ENCODE results near the gene CRTC1.

Gene CRTC1

DNA sequence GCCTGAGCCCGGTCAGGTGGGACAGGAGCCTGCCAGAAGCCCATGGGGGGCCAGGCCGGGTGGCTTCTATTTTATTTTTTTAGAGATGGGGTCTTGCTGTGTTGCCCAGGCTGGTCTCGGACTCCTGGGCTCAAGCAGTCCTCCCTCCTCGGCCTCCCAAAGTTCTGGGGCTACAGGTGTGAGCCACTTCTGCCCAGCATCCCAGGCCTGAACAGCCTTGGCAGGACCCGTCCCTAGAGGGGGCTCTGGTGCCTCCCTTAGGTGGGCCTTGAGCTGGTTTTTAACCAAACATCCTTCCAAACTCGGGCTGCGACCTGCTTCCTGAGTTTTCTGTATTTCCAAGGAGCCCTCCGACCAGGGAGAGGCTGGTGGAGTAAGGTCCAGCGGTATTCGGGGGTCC lies 97.2 kb downstream of the CRTC1 start:
- TF ChIP-seq POLR2AphosphoS5 (IDR thresholded peaks at IDR 0.05; ENCODE audit: low read depth, low read length) = no peak
- no peak for TF ChIP-seq TAF1 (IDR thresholded peaks at IDR 0.05; ENCODE audit: borderline replicate concordance, insufficient read depth, low read length)
- TF ChIP-seq, protein P1, sequence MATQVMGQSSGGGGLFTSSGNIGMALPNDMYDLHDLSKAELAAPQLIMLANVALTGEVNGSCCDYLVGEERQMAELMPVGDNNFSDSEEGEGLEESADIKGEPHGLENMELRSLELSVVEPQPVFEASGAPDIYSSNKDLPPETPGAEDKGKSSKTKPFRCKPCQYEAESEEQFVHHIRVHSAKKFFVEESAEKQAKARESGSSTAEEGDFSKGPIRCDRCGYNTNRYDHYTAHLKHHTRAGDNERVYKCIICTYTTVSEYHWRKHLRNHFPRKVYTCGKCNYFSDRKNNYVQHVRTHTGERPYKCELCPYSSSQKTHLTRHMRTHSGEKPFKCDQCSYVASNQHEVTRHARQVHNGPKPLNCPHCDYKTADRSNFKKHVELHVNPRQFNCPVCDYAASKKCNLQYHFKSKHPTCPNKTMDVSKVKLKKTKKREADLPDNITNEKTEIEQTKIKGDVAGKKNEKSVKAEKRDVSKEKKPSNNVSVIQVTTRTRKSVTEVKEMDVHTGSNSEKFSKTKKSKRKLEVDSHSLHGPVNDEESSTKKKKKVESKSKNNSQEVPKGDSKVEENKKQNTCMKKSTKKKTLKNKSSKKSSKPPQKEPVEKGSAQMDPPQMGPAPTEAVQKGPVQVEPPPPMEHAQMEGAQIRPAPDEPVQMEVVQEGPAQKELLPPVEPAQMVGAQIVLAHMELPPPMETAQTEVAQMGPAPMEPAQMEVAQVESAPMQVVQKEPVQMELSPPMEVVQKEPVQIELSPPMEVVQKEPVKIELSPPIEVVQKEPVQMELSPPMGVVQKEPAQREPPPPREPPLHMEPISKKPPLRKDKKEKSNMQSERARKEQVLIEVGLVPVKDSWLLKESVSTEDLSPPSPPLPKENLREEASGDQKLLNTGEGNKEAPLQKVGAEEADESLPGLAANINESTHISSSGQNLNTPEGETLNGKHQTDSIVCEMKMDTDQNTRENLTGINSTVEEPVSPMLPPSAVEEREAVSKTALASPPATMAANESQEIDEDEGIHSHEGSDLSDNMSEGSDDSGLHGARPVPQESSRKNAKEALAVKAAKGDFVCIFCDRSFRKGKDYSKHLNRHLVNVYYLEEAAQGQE (IDR thresholded peaks at IDR 0.05; ENCODE audit: insufficient read depth in 1 of 2, low read depth in 2 of 2, low read length in 2 of 2) = no peak
- TF ChIP-seq FOXP2 (optimal IDR thresholded peaks at IDR 0.05; ENCODE audit: borderline replicate concordance, extremely low read depth, extremely low read length, insufficient read depth) = no peak
- TF ChIP-seq SIN3A (IDR thresholded peaks at IDR 0.05; ENCODE audit: borderline replicate concordance, insufficient read depth, low read length) = no peak

DNA sequence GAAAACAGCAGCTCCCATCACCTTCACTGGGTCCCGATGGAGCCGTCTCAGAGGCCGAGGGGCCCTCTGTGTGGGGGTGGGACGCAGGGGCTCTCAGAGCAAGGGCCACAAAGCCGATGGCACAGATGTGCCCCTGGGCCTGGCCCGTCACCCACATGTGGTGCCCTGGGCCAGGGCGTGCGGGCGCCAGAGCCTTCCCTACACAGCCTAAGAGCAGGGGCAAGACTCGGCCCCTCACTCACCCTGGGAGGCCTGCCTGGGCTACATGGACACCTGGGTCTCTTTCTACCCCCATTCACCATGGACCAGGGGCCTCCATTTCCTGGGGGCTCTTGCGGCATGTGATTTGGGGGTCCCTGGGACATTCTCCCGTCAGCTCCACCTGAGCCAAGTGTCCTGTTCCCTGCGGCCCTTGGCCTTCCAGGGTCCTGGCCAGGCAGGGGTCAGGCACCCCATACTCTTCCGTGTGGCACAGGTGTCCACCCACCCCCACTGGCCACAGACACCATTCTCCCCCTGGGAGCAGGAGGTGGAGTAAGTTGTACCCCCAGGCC lies 97.6 kb downstream of the CRTC1 start:
- TF ChIP-seq SIN3A (IDR thresholded peaks at IDR 0.05; ENCODE audit: borderline replicate concordance, insufficient read depth, low read length) (no peak), TAF1 (IDR thresholded peaks at IDR 0.05; ENCODE audit: borderline replicate concordance, insufficient read depth, low read length) (no peak), FOXP2 (optimal IDR thresholded peaks at IDR 0.05; ENCODE audit: borderline replicate concordance, extremely low read depth, extremely low read length, insufficient read depth) (no peak), POLR2AphosphoS5 (IDR thresholded peaks at IDR 0.05; ENCODE audit: low read depth, low read length) (no peak)
- TF ChIP-seq, protein P1 (IDR thresholded peaks at IDR 0.05; ENCODE audit: insufficient read depth in 1 of 2, low read depth in 2 of 2, low read length in 2 of 2) = no peak

DNA sequence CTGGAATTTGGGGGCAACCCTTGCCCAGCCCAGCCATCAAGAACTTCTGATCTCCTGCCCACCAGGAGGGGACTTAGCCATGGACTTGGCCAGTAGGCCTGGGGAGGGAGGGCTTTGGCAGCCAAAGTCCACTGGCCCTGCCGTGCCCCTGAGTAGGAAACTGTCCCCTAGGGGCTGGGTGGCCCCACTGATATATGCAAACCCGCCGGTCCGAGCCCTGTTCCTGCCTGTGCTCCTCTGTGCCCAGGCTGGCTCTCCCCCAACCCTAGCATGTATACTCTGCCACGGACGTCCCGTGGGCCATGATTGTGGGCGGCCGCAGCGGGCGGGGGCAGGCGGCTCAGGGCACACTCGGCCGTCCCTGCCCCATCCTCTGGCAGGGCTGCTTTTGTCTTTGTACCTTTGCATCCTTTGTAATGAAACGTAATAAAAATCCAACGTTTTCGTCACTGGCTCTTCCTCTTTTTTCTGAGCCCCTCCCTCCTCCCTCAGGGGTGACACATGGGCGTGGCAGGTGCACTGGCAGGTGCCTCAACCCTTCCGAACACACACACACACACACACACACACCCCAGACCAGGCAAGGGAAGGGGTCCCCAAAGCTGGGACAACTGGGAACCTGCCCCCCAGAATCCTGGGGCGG lies 98.5 kb downstream of the CRTC1 start:
- TF ChIP-seq TAF1 (IDR thresholded peaks at IDR 0.05; ENCODE audit: borderline replicate concordance, insufficient read depth, low read length) (no peak), POLR2AphosphoS5 (IDR thresholded peaks at IDR 0.05; ENCODE audit: low read depth, low read length) (no peak), SIN3A (IDR thresholded peaks at IDR 0.05; ENCODE audit: borderline replicate concordance, insufficient read depth, low read length) (no peak), FOXP2 (optimal IDR thresholded peaks at IDR 0.05; ENCODE audit: borderline replicate concordance, extremely low read depth, extremely low read length, insufficient read depth) (no peak)
- TF ChIP-seq, protein P1 (IDR thresholded peaks at IDR 0.05; ENCODE audit: insufficient read depth in 1 of 2, low read depth in 2 of 2, low read length in 2 of 2) = no peak

DNA sequence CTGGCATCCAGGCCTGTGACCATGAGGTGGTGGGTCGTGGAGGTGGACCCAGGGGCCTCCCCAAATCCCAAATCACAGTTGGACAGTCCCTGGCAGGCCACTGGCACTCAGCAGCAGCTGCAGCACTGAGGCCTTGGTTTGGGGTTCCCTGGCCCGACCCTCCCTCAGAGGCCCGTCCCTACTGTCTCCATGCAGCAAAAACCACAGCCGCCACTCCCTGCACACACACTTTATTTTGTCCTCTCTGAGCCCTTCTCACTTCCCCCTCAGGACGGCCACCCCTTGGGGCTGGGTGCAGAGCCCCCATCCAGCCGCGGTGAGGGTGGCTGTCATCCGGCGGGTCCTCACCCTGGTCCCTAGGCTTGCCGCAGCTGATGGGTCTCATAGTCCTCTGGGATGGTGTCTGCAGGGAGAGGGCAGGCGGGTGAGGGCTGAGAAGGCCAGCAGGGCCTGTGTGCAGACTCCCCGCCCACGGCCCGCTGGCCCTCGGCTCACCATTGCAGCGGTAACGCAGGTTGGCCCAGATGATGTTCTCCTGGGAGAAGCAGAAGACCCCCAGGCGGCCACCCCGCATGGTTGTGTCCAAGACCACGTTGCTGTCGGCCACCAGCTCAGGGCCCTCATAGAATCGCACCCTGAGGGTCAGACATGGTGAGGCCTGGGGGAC lies 99.2 kb downstream of the CRTC1 start:
- TF ChIP-seq FOXP2 (optimal IDR thresholded peaks at IDR 0.05; ENCODE audit: borderline replicate concordance, extremely low read depth, extremely low read length, insufficient read depth) (no peak), POLR2AphosphoS5 (IDR thresholded peaks at IDR 0.05; ENCODE audit: low read depth, low read length) (no peak), TAF1 (IDR thresholded peaks at IDR 0.05; ENCODE audit: borderline replicate concordance, insufficient read depth, low read length) (no peak), SIN3A (IDR thresholded peaks at IDR 0.05; ENCODE audit: borderline replicate concordance, insufficient read depth, low read length) (no peak)
- TF ChIP-seq, protein P1 (IDR thresholded peaks at IDR 0.05; ENCODE audit: insufficient read depth in 1 of 2, low read depth in 2 of 2, low read length in 2 of 2) = no peak
